GM06990 (cell line): ENCODE results near the gene FAM107B.

Experiments used
- DNase-seq: peaks from one replicate; pipeline ENCODE4 v3.0.0-alpha.2; 2011; ENCODE audit not compliant: insufficient read length; ENCODE audit errors: extremely low read depth
- H3K27me3 ChIP-seq: replicated peaks from 2 replicates; pipeline ENCODE4 v1.6.0; 2011; ENCODE audit warnings: low read length; ENCODE audit not compliant: control insufficient read depth, insufficient read depth
- H3K36me3 ChIP-seq: 2 replicates; pipeline ENCODE4 v1.5.1; 2011; ENCODE audit warnings: low read length; ENCODE audit not compliant: control insufficient read depth, insufficient read depth
- H3K4me3 ChIP-seq: replicated peaks from 2 replicates; pipeline ENCODE4 v1.5.1; 2011; ENCODE audit warnings: low read depth, mild to moderate bottlenecking, control low read depth, low read length
- CTCF ChIP-seq: IDR thresholded peaks from 2 replicates; pipeline ENCODE4 v1.5.1; 2011; ENCODE audit warnings: low read length, control low read depth, mild to moderate bottlenecking, inconsistent platforms; ENCODE audit not compliant: insufficient read depth, poor library complexity, severe bottlenecking

The FAM107B gene

GRCh38 chr10:14696821-14697220 lies 77.9 kb downstream of the FAM107B start:
- H3K36me3 ChIP-seq: no peaks in the 10 kb centered on the region
- no peaks in the 10 kb centered on the region for H3K27me3 ChIP-seq
- DNase-seq: no peak
- H3K4me3 ChIP-seq: no peak overlapping the region
- TF ChIP-seq CTCF: no peak

GRCh38 chr10:14695847-14696480 lies 78.7 kb downstream of the FAM107B start:
- H3K27me3 ChIP-seq: no peaks in the 10 kb centered on the region
- no peak for DNase-seq
- H3K36me3 ChIP-seq: no peaks in the 10 kb centered on the region
- H3K4me3 ChIP-seq: no peak overlapping the region
- TF ChIP-seq CTCF: no peak

- no peak for DNase-seq
- no peak overlapping the region for H3K4me3 ChIP-seq
- TF ChIP-seq CTCF: no peak
- H3K36me3 ChIP-seq: no peaks in the 10 kb centered on the region
- peaks cover 1% of the 10 kb centered on the region; the same call in 1 of the 2 replicates for H3K27me3 ChIP-seq
These were observed 80.8 kb downstream of the FAM107B start for GRCh38 chr10:14693891-14694290.

GRCh38 chr10:14692344-14693076 lies 82.2 kb downstream of the FAM107B start:
- Histone ChIP-seq H3K4me3 (no peak overlapping the region), H3K36me3 (no peaks in the 10 kb centered on the region), H3K27me3 (peaks cover 1% of the 10 kb centered on the region; the same call in 1 of the 2 replicates)
- no peak for TF ChIP-seq CTCF
- no peak for DNase-seq

GRCh38 chr10:14691359-14691758 lies 83.3 kb downstream of the FAM107B start:
- no peak overlapping the region for H3K4me3 ChIP-seq
- no peaks in the 10 kb centered on the region for H3K36me3 ChIP-seq
- DNase-seq: no peak
- no peak for TF ChIP-seq CTCF
- peaks cover 1% of the 10 kb centered on the region; the same call in 1 of the 2 replicates for H3K27me3 ChIP-seq
